Ectodermal cell (in vitro differentiated cells): ENCODE measurements around the gene MSMP.

Experiments
- H3K27ac ChIP-seq: 2 replicates; pipeline ENCODE4 v1.7.0; 2013; ENCODE audit warnings: mild to moderate bottlenecking, low read depth, low read length; ENCODE audit not compliant: insufficient read depth, poor library complexity, severe bottlenecking
- H3K27me3 ChIP-seq: 2 replicates; pipeline ENCODE4 v1.7.0; 2013; ENCODE audit warnings: mild to moderate bottlenecking, low read length; ENCODE audit not compliant: insufficient read depth, control insufficient read depth, poor library complexity, severe bottlenecking
- H3K36me3 ChIP-seq: one replicate; pipeline ENCODE4 v1.7.0; 2013; ENCODE audit warnings: low read length; ENCODE audit not compliant: control insufficient read depth, insufficient read depth
- H3K4me1 ChIP-seq: one replicate; pipeline ENCODE4 v1.7.0; 2013; ENCODE audit warnings: low read length; ENCODE audit not compliant: control insufficient read depth, insufficient read depth
- H3K4me3 ChIP-seq: 2 replicates; pipeline ENCODE4 v1.7.0; 2013; ENCODE audit warnings: low read depth, low read length, control low read depth; ENCODE audit not compliant: insufficient read depth
- H3K9me3 ChIP-seq: 2 replicates; pipeline ENCODE4 v1.7.0; 2013; ENCODE audit warnings: mild to moderate bottlenecking, low read length, moderate library complexity; ENCODE audit not compliant: control insufficient read depth
- WGBS, 2 experiments: methylation state at CpG; one replicate each; pipeline ENCODE4 v1.1.7; 2013; ENCODE audit warnings: missing lambda C conversion rate in 2 of 2; 5-methylcytosine and 5-hydroxymethylcytosine counted together

Gene MSMP

DNA sequence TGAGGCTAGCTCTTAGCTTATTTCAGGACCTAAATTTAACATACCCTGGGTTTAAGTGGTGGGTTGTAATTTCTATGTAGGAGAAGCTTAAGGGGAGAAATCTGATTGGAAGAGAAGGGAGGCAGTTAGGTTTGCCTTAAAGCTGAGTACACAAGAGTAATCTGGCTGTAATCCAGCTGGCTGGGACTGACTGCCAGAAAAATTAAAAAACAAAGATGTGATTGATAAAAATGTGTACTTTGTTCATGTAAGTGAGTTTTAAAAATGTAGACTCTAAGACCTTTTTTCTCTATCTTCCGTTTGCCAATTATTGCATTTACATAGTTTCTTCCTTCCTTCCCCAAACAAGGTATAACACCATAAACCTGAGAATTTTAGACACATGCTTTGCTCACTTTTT, 17.5 kb upstream of the MSMP start:
- WGBS, 2 experiments: 100% methylated on average over 1 of the region's 1 CpG; no CpG with 5 or more reads in 1 of the 2 experiments
- Histone ChIP-seq H3K36me3 (no peaks in the 10 kb centered on the region), H3K4me1 (peaks cover 9% of the 10 kb centered on the region), H3K4me3 (no peak overlapping the region), H3K27ac (no peak overlapping the region), H3K27me3 (no peaks in the 10 kb centered on the region), H3K9me3 (no peaks in the 10 kb centered on the region)

DNA sequence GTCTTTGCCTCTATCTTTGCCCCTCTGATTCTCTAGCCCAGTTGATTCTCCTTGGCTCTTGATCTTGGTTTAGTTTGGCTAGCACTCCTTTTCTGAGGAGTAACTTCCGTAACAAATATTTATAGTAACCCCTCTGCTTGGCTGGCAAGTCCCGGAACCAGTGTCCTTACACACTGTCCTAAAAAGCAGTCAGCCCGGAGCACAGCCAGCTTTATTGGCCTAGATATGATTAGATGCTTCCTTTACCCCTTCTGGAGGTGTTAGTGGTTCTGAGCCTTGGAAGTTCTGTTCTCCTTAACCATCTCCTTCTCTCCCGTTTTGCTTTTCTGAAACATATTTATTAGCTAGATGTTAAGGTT, 17.0 kb upstream of the MSMP start:
- Histone ChIP-seq H3K4me1 (peaks cover 7% of the 10 kb centered on the region), H3K4me3 (no peak overlapping the region), H3K9me3 (no peaks in the 10 kb centered on the region), H3K27ac (no peak overlapping the region), H3K36me3 (no peaks in the 10 kb centered on the region), H3K27me3 (no peaks in the 10 kb centered on the region)
- 89 to 99% methylated on average over 3 of the region's 4 CpGs for WGBS, 2 experiments

DNA sequence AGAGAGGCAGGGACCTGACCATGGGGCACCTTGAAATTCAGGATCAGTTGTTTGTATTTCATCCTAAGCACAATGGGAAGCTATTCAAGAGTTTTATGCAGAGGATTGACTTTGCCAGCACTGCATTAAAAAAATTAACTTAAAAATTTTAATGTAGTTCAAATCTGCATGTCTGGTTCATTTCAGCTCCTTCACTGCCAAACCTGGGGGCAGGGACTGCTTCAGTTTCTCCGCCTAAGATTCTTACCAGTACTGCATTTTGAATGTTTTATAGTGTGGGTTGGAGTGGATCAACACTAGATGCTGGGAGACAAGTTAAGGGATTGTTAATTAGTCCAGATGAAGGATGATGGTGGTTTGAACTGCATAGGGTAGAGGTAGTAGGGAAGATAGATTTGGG, 15.7 kb upstream of the MSMP start:
- Histone ChIP-seq H3K9me3 (no peaks in the 10 kb centered on the region), H3K36me3 (no peaks in the 10 kb centered on the region), H3K27me3 (no peaks in the 10 kb centered on the region), H3K4me1 (no peaks in the 10 kb centered on the region), H3K4me3 (no peak overlapping the region), H3K27ac (no peak overlapping the region)
- WGBS, 2 experiments: 93 to 95% methylated on average over 1 of the region's 1 CpG

DNA sequence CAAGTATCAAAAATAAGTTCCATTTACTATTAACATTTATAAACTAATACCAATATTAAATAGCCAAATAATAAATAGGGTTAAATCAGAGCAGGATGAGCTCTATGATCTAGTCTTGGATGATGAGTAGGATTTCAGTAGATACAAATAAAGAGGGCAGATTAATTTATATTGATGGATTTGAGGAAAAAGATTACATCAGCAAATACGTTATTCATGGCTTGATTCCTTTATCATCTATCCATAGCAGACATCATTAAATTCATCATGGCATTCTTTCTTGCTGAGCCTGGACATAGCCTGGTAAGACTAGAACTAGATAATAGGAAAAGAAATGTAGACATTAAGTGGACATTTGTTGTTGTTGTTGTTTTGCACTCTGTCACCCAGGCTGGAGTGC, 13.4 kb upstream of the MSMP start:
- Histone ChIP-seq H3K27ac (no peak overlapping the region), H3K36me3 (no peaks in the 10 kb centered on the region), H3K27me3 (no peaks in the 10 kb centered on the region), H3K9me3 (no peaks in the 10 kb centered on the region), H3K4me3 (no peak overlapping the region), H3K4me1 (no peaks in the 10 kb centered on the region)
- 100% methylated on average over 1 of the region's 1 CpG; no CpG with 5 or more reads in 1 of the 2 experiments for WGBS, 2 experiments

DNA sequence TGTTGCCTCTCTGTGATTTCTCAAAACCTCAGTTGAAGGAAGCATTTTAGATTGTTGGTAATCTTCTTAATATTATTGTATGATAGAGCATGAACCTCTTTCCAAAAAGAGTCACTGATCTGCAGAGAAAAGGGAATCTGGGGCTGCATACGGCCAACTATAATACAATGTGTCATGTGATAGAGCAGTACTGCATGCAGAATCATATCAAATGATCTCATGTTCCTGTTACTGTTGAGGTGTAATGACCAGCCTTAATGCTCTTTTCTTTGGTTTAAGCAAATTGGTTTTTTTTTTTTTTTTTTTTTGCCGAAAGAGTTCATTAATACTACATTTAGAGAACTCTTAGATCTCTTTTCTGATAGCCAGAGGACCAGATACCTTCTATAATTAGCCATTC, 12.9 kb upstream of the MSMP start:
- no peak overlapping the region for H3K4me3 ChIP-seq
- H3K4me1 ChIP-seq: no peaks in the 10 kb centered on the region
- no peaks in the 10 kb centered on the region for H3K27me3 ChIP-seq
- H3K27ac ChIP-seq: no peak overlapping the region
- H3K36me3 ChIP-seq: no peaks in the 10 kb centered on the region
- 100% methylated on average over 1 of the region's 2 CpGs for WGBS, 2 experiments
- H3K9me3 ChIP-seq: no peaks in the 10 kb centered on the region

DNA sequence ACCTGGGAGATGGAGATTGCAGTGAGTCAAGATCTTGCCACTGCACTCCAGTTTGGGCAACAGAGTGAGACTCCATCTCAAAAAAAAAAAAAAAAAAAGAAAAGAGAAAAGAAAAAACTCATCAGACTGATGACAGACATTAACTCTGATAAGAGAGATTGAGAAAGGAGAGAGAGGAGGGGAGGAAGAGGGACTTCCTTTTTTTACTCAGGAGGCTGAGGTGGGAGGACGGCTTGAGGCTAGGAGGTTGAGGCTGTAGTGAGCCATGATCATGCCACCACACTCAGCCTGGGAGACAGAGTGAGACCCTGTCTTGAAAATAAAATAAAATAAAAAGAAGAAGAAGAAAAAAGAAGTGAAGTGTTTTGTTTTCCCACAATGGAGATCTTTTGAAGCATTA, 9.7 kb upstream of the MSMP start:
- H3K4me3 ChIP-seq: no peak overlapping the region
- H3K36me3 ChIP-seq: no peaks in the 10 kb centered on the region
- WGBS, 2 experiments: 100% methylated on average over 1 of the region's 1 CpG
- no peaks in the 10 kb centered on the region for H3K27me3 ChIP-seq
- no peaks in the 10 kb centered on the region for H3K4me1 ChIP-seq
- no peak overlapping the region for H3K27ac ChIP-seq
- H3K9me3 ChIP-seq: no peaks in the 10 kb centered on the region

DNA sequence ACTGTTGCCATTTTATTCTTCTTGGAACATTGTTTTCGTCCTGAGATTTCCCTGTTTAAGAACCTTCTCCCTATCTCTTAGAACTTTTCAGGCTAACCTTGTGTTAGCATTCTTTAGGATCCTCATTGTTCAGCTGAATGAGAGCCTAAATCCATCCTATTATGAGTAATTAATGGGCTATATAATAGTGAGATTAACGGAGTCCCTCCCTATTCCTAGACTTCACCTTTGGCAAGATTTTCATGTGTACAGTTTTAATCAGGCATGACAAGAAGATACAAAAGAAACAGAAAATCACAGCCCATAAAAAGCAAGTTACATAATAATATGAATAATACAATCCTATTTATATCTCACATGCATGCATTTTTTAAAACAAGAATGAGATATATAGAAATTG, 9.1 kb upstream of the MSMP start:
- H3K4me1 ChIP-seq: peaks cover 5% of the 10 kb centered on the region
- H3K9me3 ChIP-seq: no peaks in the 10 kb centered on the region
- 83 to 100% methylated on average over 1 to 2 of the region's 2 CpGs for WGBS, 2 experiments
- H3K4me3 ChIP-seq: no peak overlapping the region
- no peak overlapping the region for H3K27ac ChIP-seq
- H3K27me3 ChIP-seq: no peaks in the 10 kb centered on the region
- H3K36me3 ChIP-seq: no peaks in the 10 kb centered on the region

DNA sequence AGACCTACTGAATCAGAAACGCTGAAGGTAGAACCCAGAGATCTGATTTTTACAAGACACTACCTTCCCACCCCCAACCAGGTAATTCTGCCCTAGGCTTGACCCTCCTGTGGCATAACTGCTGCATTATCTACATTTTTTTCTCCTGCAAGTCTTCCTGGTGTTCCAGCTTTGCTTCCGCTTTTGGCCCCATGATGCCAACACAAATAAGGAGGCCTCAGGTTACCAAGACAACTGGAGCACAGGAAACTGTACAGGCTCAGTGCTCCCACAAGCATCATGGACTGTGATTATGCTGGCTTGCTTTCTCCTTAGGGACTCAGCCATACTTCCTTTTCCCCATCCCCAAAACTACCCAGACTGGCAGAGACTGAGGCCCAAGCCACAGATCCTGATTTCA, 6.6 kb upstream of the MSMP start:
- Histone ChIP-seq H3K4me1 (peaks cover 10% of the 10 kb centered on the region), H3K4me3 (no peak overlapping the region), H3K27ac (no peak overlapping the region), H3K36me3 (no peaks in the 10 kb centered on the region), H3K27me3 (no peaks in the 10 kb centered on the region), H3K9me3 (no peaks in the 10 kb centered on the region)
- WGBS, 2 experiments: 90 to 91% methylated on average over 2 of the region's 2 CpGs

DNA sequence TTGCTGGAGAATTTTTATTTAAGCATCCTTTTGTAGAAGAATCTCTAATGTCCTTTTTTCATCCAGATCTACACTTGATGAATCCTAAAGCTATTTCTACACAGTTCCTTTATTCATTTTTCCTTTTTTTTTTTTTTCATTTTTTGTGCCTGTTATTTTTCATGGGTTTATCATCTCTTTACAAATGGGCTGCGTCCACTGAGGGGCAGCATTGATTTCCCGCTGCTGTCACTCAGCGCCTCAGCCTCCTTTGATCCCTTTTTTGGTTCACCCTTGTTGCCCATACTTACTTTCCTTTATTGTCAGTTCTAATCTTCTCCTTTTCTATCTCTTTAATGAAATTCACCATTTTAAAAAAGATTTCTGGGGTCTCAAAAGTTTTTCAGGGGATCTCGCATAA, 5.7 kb upstream of the MSMP start:
- Histone ChIP-seq H3K4me3 (no peak overlapping the region), H3K4me1 (peaks cover 10% of the 10 kb centered on the region), H3K27me3 (no peaks in the 10 kb centered on the region), H3K27ac (no peak overlapping the region), H3K9me3 (no peaks in the 10 kb centered on the region), H3K36me3 (no peaks in the 10 kb centered on the region)
- WGBS, 2 experiments: 84 to 87% methylated on average over 4 of the region's 4 CpGs

DNA sequence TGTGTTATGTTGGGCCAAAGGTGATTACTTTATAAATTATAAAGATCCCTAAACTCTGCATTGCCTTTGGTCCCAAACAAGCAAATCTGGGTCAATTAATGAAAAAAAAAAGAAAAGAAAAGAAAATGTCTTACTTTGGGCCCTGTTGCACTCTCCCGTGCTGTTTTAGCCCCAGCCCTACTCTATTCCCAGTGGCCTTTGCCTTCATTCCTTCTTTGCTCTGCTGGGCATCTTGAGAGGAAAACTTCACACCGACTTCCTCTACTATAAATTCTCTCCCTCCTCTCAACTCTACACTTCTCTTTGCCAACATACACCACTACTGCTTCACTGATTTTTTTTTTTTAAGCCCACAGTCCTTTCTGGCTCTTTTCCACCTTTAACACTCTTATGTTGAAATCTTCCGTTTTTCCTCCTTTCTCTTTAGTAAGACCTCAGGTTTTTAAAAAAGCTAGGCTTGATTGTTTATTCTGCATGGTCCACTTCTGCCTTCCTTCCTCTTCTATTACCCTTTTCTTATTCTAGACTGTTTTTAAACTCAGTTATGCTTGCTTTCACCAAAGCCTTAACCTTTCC, 4.5 kb upstream of the MSMP start:
- Histone ChIP-seq H3K9me3 (no peaks in the 10 kb centered on the region), H3K27ac (no peak overlapping the region), H3K27me3 (no peaks in the 10 kb centered on the region), H3K4me1 (peaks cover 10% of the 10 kb centered on the region), H3K36me3 (no peaks in the 10 kb centered on the region), H3K4me3 (no peak overlapping the region)
- WGBS, 2 experiments: 79 to 83% methylated on average over 3 of the region's 3 CpGs

DNA sequence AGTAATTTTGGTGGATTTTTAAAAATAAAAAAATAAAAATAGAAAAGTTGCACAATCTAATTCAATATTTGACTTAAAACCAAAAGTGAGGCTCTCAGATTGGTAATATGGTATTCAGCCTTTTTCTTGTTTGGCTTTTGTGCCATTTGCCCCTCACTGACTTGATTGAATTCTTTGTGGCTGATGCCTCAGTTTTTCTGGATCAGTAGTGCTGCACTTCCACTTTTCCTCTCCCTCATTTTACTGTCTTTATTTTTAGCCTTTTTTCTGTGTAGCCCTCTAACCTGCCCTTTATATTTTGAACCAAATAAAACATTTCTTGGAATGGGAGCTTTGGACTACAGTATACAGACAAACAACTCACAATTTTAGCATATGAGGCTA, 3.8 kb upstream of the MSMP start:
- H3K9me3 ChIP-seq: no peaks in the 10 kb centered on the region
- no peaks in the 10 kb centered on the region for H3K27me3 ChIP-seq
- no peak overlapping the region for H3K27ac ChIP-seq
- peak overlapping the region; percentile 79 for H3K4me3 ChIP-seq
- H3K4me1 ChIP-seq: peaks cover 10% of the 10 kb centered on the region
- peaks cover 5% of the 10 kb centered on the region for H3K36me3 ChIP-seq
